SU-DHL-6 (cell line): ENCODE results near the gene MRPS2.
A peak's percentile ranks its signal among the peaks of the same experiment; 100 is the strongest.

Experiments used
- H2AFZ ChIP-seq: fragments of 200-600 bp; sonication (generic); 2 replicates; pipeline ENCODE4 v1.6.1; 2014; ENCODE audit warnings: low read depth, mild to moderate bottlenecking, moderate library complexity, mixed read lengths, antibody characterized with exemption, low read length; ENCODE audit not compliant: severe bottlenecking
- H3F3A ChIP-seq: fragments of 200-600 bp; shearing (Covaris generic); 2 replicates; pipeline ENCODE4 v1.6.0; 2016; ENCODE audit warnings: antibody characterized with exemption, mild to moderate bottlenecking; ENCODE audit not compliant: insufficient read depth
- H3K27ac ChIP-seq: fragments of 200-600 bp; sonication (generic); 2 replicates; pipeline ENCODE4 v1.5.1; 2016; ENCODE audit warnings: low read depth, mild to moderate bottlenecking, low read length, moderate library complexity, mixed read lengths
- H3K27me3 ChIP-seq: fragments of 200-600 bp; sonication (generic), shearing (Covaris generic); 2 replicates; pipeline ENCODE4 v1.6.0; 2014; ENCODE audit warnings: mild to moderate bottlenecking, low read length
- H3K36me3 ChIP-seq: fragments of 200-600 bp; sonication (generic); 2 replicates; pipeline ENCODE4 v1.6.1; 2014; ENCODE audit warnings: mild to moderate bottlenecking, low read length, mixed read lengths
- H3K4me2 ChIP-seq: fragments of 300-600, 200-600 bp; shearing (Covaris generic), sonication (generic); 2 replicates; pipeline ENCODE4 v1.6.0; 2014; ENCODE audit warnings: low read length, low read depth, mild to moderate bottlenecking; ENCODE audit not compliant: poor library complexity, severe bottlenecking
- H3K4me3 ChIP-seq: fragments of 200-600 bp; sonication (generic); 2 replicates; pipeline ENCODE4 v1.5.1; 2014; ENCODE audit warnings: antibody characterized with exemption, low read length, mild to moderate bottlenecking, mixed read lengths; ENCODE audit not compliant: insufficient read depth, poor library complexity, severe bottlenecking
- H3K79me2 ChIP-seq: fragments of 200-600 bp; sonication (generic); 2 replicates; pipeline ENCODE4 v1.6.1; 2014; ENCODE audit warnings: mild to moderate bottlenecking, low read length, moderate library complexity; ENCODE audit not compliant: insufficient read depth
- H3K9ac ChIP-seq: fragments of 200-600 bp; sonication (generic); 2 replicates; pipeline ENCODE4 v1.7.0; 2014; ENCODE audit warnings: mild to moderate bottlenecking, low read length
- H3K9me2 ChIP-seq: fragments of 200-600 bp; sonication (generic); replicated peaks from 2 replicates; pipeline ENCODE4 v1.6.1; 2014; ENCODE audit warnings: low read length; ENCODE audit not compliant: insufficient read depth
- H3K9me3 ChIP-seq: fragments of 200-600 bp; sonication (generic); 2 replicates; pipeline ENCODE4 v1.6.1; 2014; ENCODE audit warnings: low read length, mixed read lengths; ENCODE audit not compliant: insufficient read depth
- H4K20me1 ChIP-seq: fragments of 200-600 bp; sonication (generic); 2 replicates; pipeline ENCODE4 v1.6.1; 2014; ENCODE audit warnings: low read depth, mild to moderate bottlenecking, antibody characterized with exemption, low read length, moderate library complexity, mixed read lengths
- CTCF ChIP-seq: fragments of 200-600 bp; sonication (generic); IDR thresholded peaks from one replicate; pipeline ENCODE4 v1.5.1; 2017; ENCODE audit warnings: antibody characterized with exemption, mild to moderate bottlenecking, low read length, moderate library complexity; ENCODE audit not compliant: insufficient read depth, poor library complexity, severe bottlenecking
- EZH2phosphoT487 ChIP-seq: fragments of 200-600 bp; sonication (generic), shearing (Covaris generic); conservative IDR thresholded peaks from 2 replicates; pipeline ENCODE4 v1.6.1; 2018; ENCODE audit warnings: mild to moderate bottlenecking, antibody characterized with exemption, low read length, moderate library complexity, mixed read lengths

Gene MRPS2

GRCh38 chr9:135501261-135502167, 1.0 kb downstream of the MRPS2 start:
- H3K27me3 ChIP-seq = no peaks in the 10 kb centered on the region
- peak overlapping the region; percentile 99 for H3K4me3 ChIP-seq
- no peaks in the 10 kb centered on the region for H3F3A ChIP-seq
- no peak overlapping the region for H3K27ac ChIP-seq
- H3K79me2 ChIP-seq = peaks cover 20% of the 10 kb centered on the region
- H4K20me1 ChIP-seq = no peaks in the 10 kb centered on the region; the same call in 1 of the 2 replicates
- peak overlapping the region; percentile 66 for H3K4me2 ChIP-seq
- H3K9ac ChIP-seq = peak overlapping the region; percentile 99
- TF ChIP-seq CTCF = no peak
- TF ChIP-seq EZH2phosphoT487 = no peak
- no peaks in the 10 kb centered on the region for H3K36me3 ChIP-seq
- H2AFZ ChIP-seq = no peak overlapping the region
- H3K9me2 ChIP-seq = no peaks in the 10 kb centered on the region
- no peaks in the 10 kb centered on the region for H3K9me3 ChIP-seq

- Histone ChIP-seq H3K4me3 (no peak overlapping the region), H3K9me3 (no peaks in the 10 kb centered on the region), H3K79me2 (peaks cover 20% of the 10 kb centered on the region), H2AFZ (no peak overlapping the region), H3F3A (no peaks in the 10 kb centered on the region), H3K9ac (no peak overlapping the region), H3K27ac (no peak overlapping the region), H3K9me2 (no peaks in the 10 kb centered on the region), H3K4me2 (peak overlapping the region; percentile 66), H4K20me1 (no peaks in the 10 kb centered on the region; the same call in 1 of the 2 replicates), H3K36me3 (no peaks in the 10 kb centered on the region), H3K27me3 (no peaks in the 10 kb centered on the region)
- no peak for TF ChIP-seq EZH2phosphoT487
- TF ChIP-seq CTCF = no peak
Measured at GRCh38 chr9:135502168-135502872, 1.8 kb downstream of the MRPS2 start.

- no peaks in the 10 kb centered on the region for H3K36me3 ChIP-seq
- H3K4me2 ChIP-seq = no peak overlapping the region
- H3K9me3 ChIP-seq = no peaks in the 10 kb centered on the region
- H3K9ac ChIP-seq = no peak overlapping the region
- no peaks in the 10 kb centered on the region for H3K9me2 ChIP-seq
- H3K79me2 ChIP-seq = peaks cover 20% of the 10 kb centered on the region
- H4K20me1 ChIP-seq = no peaks in the 10 kb centered on the region; the same call in 1 of the 2 replicates
- H3K4me3 ChIP-seq = no peak overlapping the region
- no peak overlapping the region for H2AFZ ChIP-seq
- H3K27ac ChIP-seq = no peak overlapping the region
- no peaks in the 10 kb centered on the region for H3K27me3 ChIP-seq
- no peaks in the 10 kb centered on the region for H3F3A ChIP-seq
- TF ChIP-seq CTCF (no peak), EZH2phosphoT487 (no peak)
Measured at GRCh38 chr9:135502873-135503321, 2.4 kb downstream of the MRPS2 start.
